Caco-2 (cell line): ENCODE results near the gene SMIM44. TPM values are rescaled to one million over a fixed set of nuclear protein-coding genes. Genes with fewer than 3 reads are reported as not detected.

Experiments used
- BruUV-seq: library from RNA; stranded (reverse); fragments of 400-500 nt; replicated peaks from 2 replicates; lab custom pipeline; 2021; lab: Mats Ljungman, UMichigan
- CTCF ChIA-PET: fragments of 300-600 bp; sonication (Branson Sonifier 250); formaldehyde crosslinking; loops from one replicate; lab custom pipeline; 2022; ENCODE audit warnings: antibody characterized with exemption; lab: Charles Lee
- POLR2A ChIA-PET: fragments of 300-600 bp; sonication (Branson Sonifier 250); formaldehyde crosslinking; loops from one replicate; lab custom pipeline; 2022; ENCODE audit warnings: antibody characterized with exemption; lab: Charles Lee
- DNase-seq, 2 experiments: peaks; one replicate each; pipeline versions ENCODE4 v3.0.0 to v3.0.0-alpha.2; 2020 to 2022
- H3K27me3 ChIP-seq: replicated peaks from 2 replicates; pipeline ENCODE4 v1.6.0; 2011; ENCODE audit warnings: low read length; ENCODE audit not compliant: control insufficient read depth, insufficient read depth
- H3K36me3 ChIP-seq: 2 replicates; pipeline ENCODE4 v1.5.1; 2011; ENCODE audit warnings: low read length; ENCODE audit not compliant: control insufficient read depth, insufficient read depth
- H3K4me1 ChIP-seq: fragments of 250-450 bp; sonication (Bioruptor Pico); 2 replicates; pipeline ENCODE4 v1.5.1; 2020; ENCODE audit warnings: mild to moderate bottlenecking
- H3K4me3 ChIP-seq: 2 replicates; pipeline ENCODE4 v1.5.1; 2011; ENCODE audit warnings: low read depth, mild to moderate bottlenecking, control low read depth, low read length
- H3K9me3 ChIP-seq: fragments of 250-450 bp; sonication (Bioruptor Pico); 2 replicates; pipeline ENCODE4 v1.5.1; 2020; ENCODE audit warnings: mild to moderate bottlenecking, moderate library complexity
- H3K27ac Mint-ChIP-seq: one replicate; pipeline ENCODE4 v1.8.0; 2022; ENCODE audit warnings: mixed read lengths; ENCODE audit not compliant: unreplicated experiment
- H3K27me3 Mint-ChIP-seq: one replicate; pipeline ENCODE4 v1.8.0; 2022; ENCODE audit warnings: mixed read lengths; ENCODE audit not compliant: insufficient read depth, unreplicated experiment
- H3K36me3 Mint-ChIP-seq: one replicate; pipeline ENCODE4 v1.8.0; 2022; ENCODE audit warnings: mild to moderate bottlenecking, mixed read lengths; ENCODE audit not compliant: insufficient read depth, unreplicated experiment
- H3K4me1 Mint-ChIP-seq: one replicate; pipeline ENCODE4 v1.8.0; 2022; ENCODE audit warnings: low read depth, mixed read lengths; ENCODE audit not compliant: unreplicated experiment
- H3K4me3 Mint-ChIP-seq: one replicate; pipeline ENCODE4 v1.8.0; 2022; ENCODE audit warnings: mild to moderate bottlenecking, moderate library complexity, mixed read lengths; ENCODE audit not compliant: unreplicated experiment
- H3K9me3 Mint-ChIP-seq: one replicate; pipeline ENCODE4 v1.8.0; 2022; ENCODE audit warnings: mixed read lengths; ENCODE audit not compliant: unreplicated experiment
- CTCF ChIP-seq, 2 experiments: fragments of 200-600 bp in 1 of 2; IDR thresholded peaks; 1 replicate in 1 of 2; 2 replicates in 1 of 2; pipeline versions ENCODE4 v1.5.1 to v1.8.0; 2011 to 2022; ENCODE audit warnings: antibody characterized with exemption in 1 of 2, control low read depth in 1 of 2, inconsistent platforms in 1 of 2, low read depth in 1 of 2, low read length in 1 of 2, mild to moderate bottlenecking in 1 of 2, moderate library complexity in 1 of 2; ENCODE audit not compliant: insufficient read depth in 1 of 2, severe bottlenecking in 1 of 2, unreplicated experiment in 1 of 2
- intact Hi-C: fragments of 100-400 bp; cut with micrococcal nuclease; formaldehyde crosslinking; loops from one replicate; pipeline ENCODE4 v1.10.0; 2022; ENCODE audit not compliant: unreplicated experiment
- total RNA-seq: library from RNA; stranded (reverse); gene quantifications from 2 replicates; pipeline ENCODE4 v1.2.3, GENCODE V29; 2022

Gene SMIM44
- total RNA-seq, 1 experiment from 2014 or later = not detected

DNA sequence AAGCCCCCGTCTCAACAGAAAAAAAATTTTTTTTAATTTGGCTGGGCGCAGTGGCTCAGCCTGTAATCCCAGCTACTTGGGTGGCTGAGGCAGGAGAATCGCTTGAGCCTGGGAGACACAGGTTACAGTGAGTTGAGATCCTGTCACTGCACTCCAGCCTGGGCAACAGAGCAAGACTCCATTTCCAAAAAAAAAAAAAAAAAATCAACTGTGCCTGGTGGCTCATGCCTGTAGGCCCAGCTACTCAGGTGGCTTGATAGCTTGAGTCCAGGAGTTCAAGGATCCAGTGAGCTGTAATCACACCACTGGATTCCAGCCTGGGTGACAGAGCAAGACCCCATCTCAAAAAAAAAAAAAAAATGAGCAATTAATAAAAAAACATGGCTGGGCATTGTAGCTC is 18.5 kb upstream of the SMIM44 start:
- CTCF ChIA-PET = interaction anchor here (0.6 to 1.2 kb wide), 3 partner anchors 17 to 819 kb away, joined by 3 to 6 read pairs (median 3); no protein-coding TSS in a partner anchor
- POLR2A ChIA-PET = interaction anchor here (0.7 kb wide), 1 partner anchor 17 kb away, joined by 4 read pairs; no protein-coding TSS in a partner anchor

DNA sequence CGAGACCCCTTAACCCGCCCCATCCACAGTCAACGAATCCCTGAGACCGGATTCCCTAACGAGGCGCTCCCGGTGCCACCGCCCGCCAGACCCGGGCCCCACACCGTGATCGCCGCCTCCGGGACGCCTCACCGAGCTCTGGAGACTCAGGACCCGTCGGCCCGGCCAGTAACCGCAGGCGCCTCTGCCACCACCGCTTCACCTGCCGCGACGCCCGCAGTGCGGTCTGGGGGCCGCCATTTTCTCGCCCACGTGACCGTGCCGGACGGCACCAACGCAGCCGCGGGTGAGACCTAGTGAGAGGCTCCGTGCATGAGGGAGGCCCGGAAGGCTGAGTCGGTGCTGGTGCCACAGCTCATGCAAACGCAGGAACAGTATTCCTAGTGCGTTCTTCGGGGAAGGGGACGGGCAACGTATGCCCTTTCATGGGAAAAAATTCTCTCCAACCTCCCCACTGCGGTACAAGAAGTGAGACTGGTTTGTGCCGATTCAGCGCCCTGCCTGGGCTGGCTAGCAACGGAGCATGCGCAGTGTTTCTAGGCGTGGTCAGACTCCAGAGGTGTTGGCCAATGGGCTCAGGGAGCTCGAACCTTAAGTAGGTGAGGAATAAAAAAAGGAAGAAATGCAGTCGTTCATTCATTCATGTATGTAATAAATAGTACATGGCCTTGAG is 17.3 kb upstream of the SMIM44 start, which contains the start of gene DOHH:
Gene DOHH (minus strand): TSS at position 246 of the 673 bp plus-strand sequence. CDS start 3,860 bp downstream, outside the sequence.
- Histone ChIP-seq H3K9me3 (no peaks in the 10 kb centered on the region), H3K4me1 (peaks cover 4% of the 10 kb centered on the region; the same call in 1 of the 2 replicates), H3K4me3 (peak within 1 kb of the TSS; percentile 71), H3K27me3 (no peaks in the 10 kb centered on the region), H3K36me3 (no peaks in the 10 kb centered on the region)
- CTCF ChIA-PET = interaction anchor here (1.2 kb wide), 2 partner anchors 15 to 71 kb away, joined by 3 to 9 read pairs; no protein-coding TSS in a partner anchor
- Mint-ChIP-seq H3K9me3 (no peaks in the 10 kb centered on the region), H3K27me3 (no peaks in the 10 kb centered on the region), H3K4me1 (peaks cover 11% of the 10 kb centered on the region), H3K36me3 (peaks cover 33% of the 10 kb centered on the region), H3K27ac (peak within 1 kb of the TSS; percentile 98), H3K4me3 (peak within 1 kb of the TSS; percentile 87)
- DNase-seq = peak; percentile 94 to 96
- TF ChIP-seq CTCF (IDR thresholded peaks at IDR 0.05; ENCODE audit: insufficient read depth in 1 of 2, low read depth in 1 of 2, low read length in 1 of 2, severe bottlenecking in 1 of 2, unreplicated experiment in 1 of 2) = no peak
- intact Hi-C loops = no loop called here
- BruUV-seq = no TSS peak
- POLR2A ChIA-PET = interaction anchor here (0.6 to 1.1 kb wide), 3 partner anchors 120 to 550 kb away, joined by 3 to 6 read pairs (median 5); no protein-coding TSS in a partner anchor

More for the DNA sequence above, 18.5 kb upstream of the SMIM44 start:
- Histone ChIP-seq H3K4me1 (peaks cover 4% of the 10 kb centered on the region; the same call in 1 of the 2 replicates), H3K27me3 (no peaks in the 10 kb centered on the region), H3K9me3 (no peaks in the 10 kb centered on the region), H3K36me3 (no peaks in the 10 kb centered on the region), H3K4me3 (no peak overlapping the region)
- TF ChIP-seq CTCF (IDR thresholded peaks at IDR 0.05; ENCODE audit: insufficient read depth in 1 of 2, low read depth in 1 of 2, low read length in 1 of 2, severe bottlenecking in 1 of 2, unreplicated experiment in 1 of 2) = no peak
- no TSS peak for BruUV-seq
- no peaks in the 10 kb centered on the region for H3K27me3 Mint-ChIP-seq
- no peaks in the 10 kb centered on the region for H3K9me3 Mint-ChIP-seq
- no peak overlapping the region for H3K4me3 Mint-ChIP-seq
- intact Hi-C loops = no loop called here
- peaks cover 29% of the 10 kb centered on the region for H3K36me3 Mint-ChIP-seq
- DNase-seq = no peak
- no peak overlapping the region for H3K27ac Mint-ChIP-seq
- peaks cover 11% of the 10 kb centered on the region for H3K4me1 Mint-ChIP-seq

DNA sequence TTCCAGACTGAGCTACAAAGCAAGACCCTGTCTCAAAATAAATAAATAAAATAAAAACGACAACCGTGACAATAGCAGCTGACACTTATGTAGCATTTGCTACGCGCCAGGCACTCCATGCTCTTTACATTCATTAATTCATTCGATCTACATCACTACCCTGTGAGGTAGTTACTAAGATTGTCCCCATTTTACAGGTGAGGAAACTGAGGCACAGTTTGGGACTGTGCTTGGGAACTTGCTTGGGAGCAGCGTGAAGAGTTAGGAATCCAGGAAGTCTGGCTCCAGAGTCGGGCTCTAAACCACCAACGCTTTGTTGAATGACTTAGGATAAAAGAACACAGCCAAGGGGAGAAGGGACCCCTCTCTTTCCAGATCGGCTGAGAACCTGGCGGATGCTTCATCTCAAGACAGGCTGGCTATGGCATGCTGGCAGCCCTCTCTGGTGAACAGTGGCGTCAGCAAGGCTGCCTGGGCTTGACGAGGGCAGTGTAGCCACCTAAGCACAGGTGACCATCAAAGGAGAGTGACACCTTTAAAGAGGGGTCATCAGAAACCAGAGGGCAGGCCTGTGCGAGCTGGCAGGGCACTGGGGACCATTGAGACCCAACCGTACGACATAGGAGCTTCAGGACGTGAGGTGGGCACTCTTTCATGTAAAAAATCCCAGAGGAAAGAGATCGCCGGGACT is 16.6 kb upstream of the SMIM44 start:
- ChIA-PET CTCF (interaction anchor here (0.6 to 1.2 kb wide), 2 partner anchors 15 to 1278 kb away, joined by 3 to 9 read pairs; no protein-coding TSS in a partner anchor), POLR2A (interaction anchor here (0.6 kb wide), 1 partner anchor 119 kb away, joined by 6 read pairs; no protein-coding TSS in a partner anchor)
- TF ChIP-seq CTCF (IDR thresholded peaks at IDR 0.05; ENCODE audit: insufficient read depth in 1 of 2, low read depth in 1 of 2, low read length in 1 of 2, severe bottlenecking in 1 of 2, unreplicated experiment in 1 of 2) = no peak
- H3K4me1 ChIP-seq = peaks cover 4% of the 10 kb centered on the region; the same call in 1 of the 2 replicates
- peak overlapping the region; percentile 87 for H3K4me3 Mint-ChIP-seq
- H3K4me1 Mint-ChIP-seq = peaks cover 11% of the 10 kb centered on the region
- peak overlapping the region; percentile 71 for H3K4me3 ChIP-seq
- no peaks in the 10 kb centered on the region for H3K9me3 ChIP-seq
- no peaks in the 10 kb centered on the region for H3K27me3 Mint-ChIP-seq
- H3K36me3 ChIP-seq = no peaks in the 10 kb centered on the region
- peak overlapping the region; percentile 98 for H3K27ac Mint-ChIP-seq
- no peaks in the 10 kb centered on the region for H3K27me3 ChIP-seq
- no peaks in the 10 kb centered on the region for H3K9me3 Mint-ChIP-seq
- peaks cover 33% of the 10 kb centered on the region for H3K36me3 Mint-ChIP-seq
- intact Hi-C loops = no loop called here
- BruUV-seq = TSS peak; percentile 65
- DNase-seq = no peak
